HepG2 (cell line): ENCODE data around the gene LYRM4. TPM values are rescaled to one million over a fixed set of nuclear protein-coding genes. Genes with fewer than 3 reads are reported as not detected.
A peak's percentile ranks its signal among the peaks of the same experiment; 100 is the strongest.

Source experiments
- ATAC-seq: fragments of 200-7000 bp; cut with Tn5 transposase; 3 replicates; pipeline ENCODE4 v1.9.1; 2020; ENCODE audit warnings: mild to moderate bottlenecking, moderate library complexity
- BruUV-seq: library from RNA; stranded (reverse); fragments of 400-500 nt; replicated peaks from 2 replicates; lab custom pipeline; 2021; lab: Mats Ljungman, UMichigan
- CTCF ChIA-PET: fragments of 300-600 bp; formaldehyde crosslinking; extraction: SDS; loops from one replicate; lab custom pipeline; 2021; ENCODE audit warnings: low total read pairs, inconsistent platforms, low intra/inter-chr PET ratio; lab: Yijun Ruan, JAX
- POLR2A ChIA-PET: fragments of 350-600 bp; sonication (Branson Sonifier 250); formaldehyde crosslinking; loops from one replicate; lab custom pipeline; 2020; ENCODE audit warnings: antibody characterized with exemption, inconsistent platforms; lab: Yijun Ruan, JAX
- DNase-seq: peaks from one replicate; pipeline ENCODE4 v3.0.0-alpha.2; 2015; ENCODE audit warnings: low spot score
- FAIRE-seq: peaks from 3 replicates; lab custom pipeline; 2011; peaks lifted over from hg19 to GRCh38; lab: Jason Lieb, UNC
- H2AFZ ChIP-seq: one replicate; pipeline ENCODE4 v1.6.1; 2011; ENCODE audit warnings: low read length, inconsistent platforms
- H3K27ac ChIP-seq: fragments of 300-600 bp; 3 replicates; pipeline ENCODE4 v1.8.0; 2011; ENCODE audit warnings: mixed run types, mild to moderate bottlenecking, mixed read lengths, low read length, inconsistent platforms; ENCODE audit not compliant: insufficient read depth; ENCODE audit errors: extremely low read length
- H3K27me3 ChIP-seq, 2 experiments: fragments of 200-600 bp in 1 of 2; 2 replicates in 1 of 2; 3 replicates in 1 of 2; pipeline versions ENCODE4 v1.6.0 to v1.8.0; 2011; ENCODE audit warnings: low read length in 2 of 2, mild to moderate bottlenecking in 2 of 2, moderate library complexity in 2 of 2, inconsistent platforms in 1 of 2; ENCODE audit not compliant: insufficient read depth in 2 of 2, control insufficient read depth in 1 of 2
- H3K36me3 ChIP-seq, 2 experiments: fragments of 200-600 bp in 1 of 2; replicated peaks in 1 of 2; 2 replicates in 1 of 2; 3 replicates in 1 of 2; pipeline versions ENCODE4 v1.5.1 to v1.8.0; 2011; ENCODE audit warnings: low read length in 2 of 2, inconsistent platforms in 1 of 2; ENCODE audit not compliant: insufficient read depth in 2 of 2, control insufficient read depth in 1 of 2
- H3K4me1 ChIP-seq: 2 replicates; pipeline ENCODE4 v1.5.1; 2012; ENCODE audit warnings: low read length, inconsistent platforms; ENCODE audit not compliant: insufficient read depth
- H3K4me2 ChIP-seq: 2 replicates; pipeline ENCODE4 v1.6.0; 2011; ENCODE audit warnings: low read depth, low read length, inconsistent platforms
- H3K4me3 ChIP-seq, 3 experiments: fragments of 200-600 bp in 1 of 3; sonication (generic), shearing (Covaris generic) in 1 of 3; replicated peaks in 1 of 3; 2 replicates each; pipeline ENCODE4 v1.5.1; 2011 to 2016; ENCODE audit warnings: low read length in 3 of 3, inconsistent platforms in 2 of 3, low read depth in 2 of 3, mild to moderate bottlenecking in 2 of 3, control low read depth in 1 of 3, mixed read lengths in 1 of 3; ENCODE audit not compliant: insufficient read depth in 1 of 3
- H3K79me2 ChIP-seq: one replicate; pipeline ENCODE4 v1.6.1; 2011; ENCODE audit warnings: low read length, inconsistent platforms; ENCODE audit not compliant: insufficient read depth
- H3K9ac ChIP-seq: 2 replicates; pipeline ENCODE4 v1.6.0; 2011; ENCODE audit warnings: mild to moderate bottlenecking, low read depth, low read length, inconsistent platforms; ENCODE audit not compliant: insufficient read depth
- H3K9me3 ChIP-seq: 2 replicates; pipeline ENCODE4 v1.5.1; 2012; ENCODE audit warnings: mild to moderate bottlenecking, low read length
- H4K20me1 ChIP-seq: 2 replicates; pipeline ENCODE4 v1.6.0; 2011; ENCODE audit warnings: inconsistent platforms, mild to moderate bottlenecking, low read length, moderate library complexity; ENCODE audit not compliant: insufficient read depth
- HHEX ChIP-seq: IDR thresholded peaks from 2 replicates; pipeline ENCODE4 v1.6.1; 2016; ENCODE audit warnings: control low read depth
- NR2F1 ChIP-seq, 2 experiments: fragments of 450-650 bp in 1 of 2; formaldehyde crosslinking in 1 of 2; IDR thresholded peaks; 2 replicates each; pipeline versions ENCODE4 v1.5.0 to v1.6.1; 2016 to 2020; ENCODE audit warnings: mild to moderate bottlenecking in 1 of 2, missing compliant biosample characterization in 1 of 2, missing genetic modification reagents in 1 of 2, moderate library complexity in 1 of 2
- SNAI1 ChIP-seq: sonication (generic); formaldehyde crosslinking; IDR thresholded peaks from 2 replicates; pipeline ENCODE4 v1.5.0; 2020; ENCODE audit warnings: mild to moderate bottlenecking, missing genetic modification reagents, borderline replicate concordance
- TBP ChIP-seq: sonication (generic); formaldehyde crosslinking; IDR thresholded peaks from 2 replicates; pipeline ENCODE4 v1.5.0; 2020; ENCODE audit warnings: missing genetic modification reagents
- WIZ ChIP-seq: sonication (generic); formaldehyde crosslinking; IDR thresholded peaks from 2 replicates; pipeline ENCODE4 v1.5.1; 2020; ENCODE audit warnings: mild to moderate bottlenecking, missing genetic modification reagents
- ZFP91 ChIP-seq: sonication (generic); formaldehyde crosslinking; IDR thresholded peaks from 2 replicates; pipeline ENCODE4 v1.9.0; 2022; ENCODE audit warnings: missing genetic modification reagents, mild to moderate bottlenecking, borderline replicate concordance
- ZIK1 ChIP-seq: sonication (generic); formaldehyde crosslinking; IDR thresholded peaks from 2 replicates; pipeline ENCODE4 v1.5.0; 2020; ENCODE audit warnings: mild to moderate bottlenecking, low read depth, missing genetic modification reagents, borderline replicate concordance
- ZNF292 ChIP-seq: sonication (generic); formaldehyde crosslinking; IDR thresholded peaks from 2 replicates; pipeline ENCODE4 v1.8.1; 2022; ENCODE audit warnings: mild to moderate bottlenecking, low read depth, missing genetic modification reagents, borderline replicate concordance
- ZNF343 ChIP-seq: sonication (generic); formaldehyde crosslinking; IDR thresholded peaks from 2 replicates; pipeline ENCODE4 v1.4.0; 2020; ENCODE audit warnings: mild to moderate bottlenecking, missing genetic modification reagents
- ZNF501 ChIP-seq: sonication (generic); formaldehyde crosslinking; IDR thresholded peaks from 2 replicates; pipeline ENCODE4 v1.5.1; 2020; ENCODE audit warnings: mild to moderate bottlenecking, moderate library complexity, missing genetic modification reagents
- ZNF572 ChIP-seq: sonication (generic); formaldehyde crosslinking; IDR thresholded peaks from 2 replicates; pipeline ENCODE4 v1.5.1; 2020; ENCODE audit warnings: mild to moderate bottlenecking, missing genetic modification reagents
- ZNF687 ChIP-seq: sonication (generic); formaldehyde crosslinking; IDR thresholded peaks from 2 replicates; pipeline ENCODE4 v1.5.1; 2020; ENCODE audit warnings: mild to moderate bottlenecking, missing genetic modification reagents, moderate library complexity
- ZNF749 ChIP-seq: sonication (generic); formaldehyde crosslinking; IDR thresholded peaks from 2 replicates; pipeline ENCODE4 v1.8.0; 2022; ENCODE audit warnings: mild to moderate bottlenecking, missing genetic modification reagents, moderate library complexity, borderline replicate concordance
- WGBS: methylation state at CpG from one replicate; pipeline ENCODE4 v1.1.6; 2017; ENCODE audit warnings: low lambda C conversion rate; 5-methylcytosine and 5-hydroxymethylcytosine counted together
- in situ Hi-C: cut with HindIII; loops from 2 replicates; pipeline ENCODE4 v1.10.0; 2017; ENCODE audit warnings: low pct_unique_long_range_greater_than_20kb; ENCODE audit not compliant: extremely low pct_ligation_motif_present
- intact Hi-C: fragments of 100-400 bp; cut with micrococcal nuclease; formaldehyde crosslinking; loops from one replicate; pipeline ENCODE4 v1.10.0; 2022; ENCODE audit not compliant: unreplicated experiment
- polyA plus RNA-seq, 8 experiments: library from polyadenylated mRNA; depleted of rRNA in 3 of 8; stranded (reverse) in 7 of 8; unstranded in 1 of 8; fragments of >200 nt; fragmentation: Illumina TruSeq in 4 of 8; extraction: Trizol in 4 of 8; gene quantifications; 2 replicates each; pipeline versions ENCODE4 v1.2.1 to v1.2.3, GENCODE V29; 2011 to 2016; ENCODE audit warnings: low read depth in 4 of 8, missing spikeins in 1 of 8, mixed read lengths in 1 of 8; ENCODE audit not compliant: insufficient read depth in 1 of 8
- total RNA-seq, 5 experiments: library from RNA; depleted of rRNA; stranded (reverse); fragments of >200 nt; fragmentation: Illumina TruSeq; extraction: Trizol; gene quantifications; 2 replicates each; pipeline ENCODE4 v1.2.3, GENCODE V29; 2016; ENCODE audit warnings: low read depth in 1 of 5

Gene LYRM4
- total and polyA plus RNA-seq, 2 of the 13 experiments (the other 11 are each of a cell fraction or from before 2014, with no cell fraction given), result 64.6 to 67.5 TPM

- no peaks in the 10 kb centered on the region for H3K9me3 ChIP-seq
- POLR2A ChIA-PET, result interaction anchor here (1.1 to 2.4 kb wide), 6 partner anchors 11 to 200 kb away, joined by 3 to 11 read pairs (median 4); no protein-coding TSS in a partner anchor
- in situ Hi-C loops, result no loop called here
- peak overlapping the region; percentile 98 for H3K9ac ChIP-seq
- TF ChIP-seq WIZ, result no peak
- TF ChIP-seq SNAI1 (CRISPR knock-in tag), result 0 out of 2 replicates have a peak, but pooled peaks have one; percentile 28
- TF ChIP-seq HHEX (CRISPR knock-in tag), result no peak
- TF ChIP-seq TBP (CRISPR knock-in tag), result no peak
- TF ChIP-seq NR2F1 (CRISPR knock-in tag; IDR thresholded peaks at IDR 0.05), result no peak
- TF ChIP-seq ZIK1, result no peak
- no peak for TF ChIP-seq ZNF343
- TF ChIP-seq ZNF749 (CRISPR knock-in tag), result no peak
- no peak for TF ChIP-seq ZNF292 (CRISPR knock-in tag)
- H3K27me3 ChIP-seq, result peaks cover 0 to 2% of the 10 kb centered on the region in 2 experiments; a peak in 1 of 5 replicates
- intact Hi-C loops, result no loop called here
- FAIRE-seq, result no peak
- H4K20me1 ChIP-seq, result no peaks in the 10 kb centered on the region; the same call in 1 of the 2 replicates
- no peak overlapping the region for H2AFZ ChIP-seq
- CTCF ChIA-PET, result no interaction called here
- TSS peak; percentile 54 for BruUV-seq
- no peak for ATAC-seq
- H3K4me1 ChIP-seq, result peaks cover 43% of the 10 kb centered on the region
- no peak for DNase-seq
- H3K27ac ChIP-seq, result peak overlapping the region; percentile 98
- 80% methylated on average over 3 of the region's 3 CpGs for WGBS
- H3K36me3 ChIP-seq, result peaks cover 2 to 3% of the 10 kb centered on the region in 2 experiments; a peak in 4 of 5 replicates
- peak overlapping the region; percentile 85 to 99 (median 86); a peak in 5 of 6 replicates for H3K4me3 ChIP-seq
- peak overlapping the region; percentile 90 for H3K4me2 ChIP-seq
- peaks cover 64% of the 10 kb centered on the region for H3K79me2 ChIP-seq
These were observed 1.3 kb downstream of the LYRM4 start for GRCh38 chr6:5259428-5259827.

- Histone ChIP-seq H3K4me3 (no peak overlapping the region), H4K20me1 (no peaks in the 10 kb centered on the region), H3K9me3 (no peaks in the 10 kb centered on the region), H3K4me2 (peak overlapping the region; percentile 5; the same call in 1 of the 2 replicates), H3K79me2 (peaks cover 56% of the 10 kb centered on the region), H3K9ac (no peak overlapping the region), H3K36me3 (peaks cover 10 to 15% of the 10 kb centered on the region in 2 experiments), H3K27ac (no peak overlapping the region), H3K27me3 (peaks cover 0 to 2% of the 10 kb centered on the region in 2 experiments; a peak in 1 of 5 replicates), H3K4me1 (peaks cover 37% of the 10 kb centered on the region), H2AFZ (no peak overlapping the region)
- FAIRE-seq (no peak), ATAC-seq (no peak), DNase-seq (no peak)
- no TSS peak for BruUV-seq
- 96% methylated on average over 8 of the region's 8 CpGs for WGBS
- POLR2A ChIA-PET, result no interaction called here
- intact Hi-C loops (no loop called here), in situ Hi-C loops (no loop called here)
- CTCF ChIA-PET, result no interaction called here
- TF ChIP-seq ZNF501 (CRISPR knock-in tag), result peak; percentile 62
- TF ChIP-seq ZFP91, result 0 out of 2 replicates have a peak, but pooled peaks have one; percentile 15
- TF ChIP-seq ZNF687 (CRISPR knock-in tag), result 0 out of 2 replicates have a peak, but pooled peaks have one; percentile 17
- 0 out of 2 replicates have a peak, but pooled peaks have one; percentile 61 for TF ChIP-seq ZNF572 (CRISPR knock-in tag)
These were observed 3.4 kb downstream of the LYRM4 start for GRCh38 chr6:5257400-5257799.
